ENCODE results near the gene FAM8A1. TPM values are rescaled to one million over a fixed set of nuclear protein-coding genes. Genes with fewer than 3 reads are reported as not detected.

FAM8A1 gene
- total and polyA plus RNA-seq, 2 of the 13 experiments (the other 11 are each of a cell fraction or from before 2014, with no cell fraction given): 30.5 to 34.3 TPM

DNA sequence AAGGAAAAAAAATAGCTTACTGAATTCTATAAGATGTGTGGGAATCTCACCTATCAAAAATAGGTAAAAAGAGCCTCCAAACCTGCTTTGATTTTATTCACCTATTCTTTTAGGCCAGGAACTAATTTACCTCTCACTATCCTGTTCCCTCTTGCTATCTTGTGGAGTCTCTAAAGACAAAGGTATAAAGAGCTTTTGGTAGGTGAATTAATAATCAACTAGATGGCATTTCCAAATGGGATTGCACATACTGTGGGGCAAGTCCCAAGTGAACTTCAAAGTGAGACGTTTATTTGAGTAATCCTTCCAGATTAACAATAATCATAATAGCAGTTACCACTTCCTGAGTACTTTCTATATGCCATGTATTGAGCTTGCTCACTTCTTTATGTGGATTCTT, 2.8 kb downstream of the FAM8A1 start (continued):
- TF ChIP-seq, protein P1, sequence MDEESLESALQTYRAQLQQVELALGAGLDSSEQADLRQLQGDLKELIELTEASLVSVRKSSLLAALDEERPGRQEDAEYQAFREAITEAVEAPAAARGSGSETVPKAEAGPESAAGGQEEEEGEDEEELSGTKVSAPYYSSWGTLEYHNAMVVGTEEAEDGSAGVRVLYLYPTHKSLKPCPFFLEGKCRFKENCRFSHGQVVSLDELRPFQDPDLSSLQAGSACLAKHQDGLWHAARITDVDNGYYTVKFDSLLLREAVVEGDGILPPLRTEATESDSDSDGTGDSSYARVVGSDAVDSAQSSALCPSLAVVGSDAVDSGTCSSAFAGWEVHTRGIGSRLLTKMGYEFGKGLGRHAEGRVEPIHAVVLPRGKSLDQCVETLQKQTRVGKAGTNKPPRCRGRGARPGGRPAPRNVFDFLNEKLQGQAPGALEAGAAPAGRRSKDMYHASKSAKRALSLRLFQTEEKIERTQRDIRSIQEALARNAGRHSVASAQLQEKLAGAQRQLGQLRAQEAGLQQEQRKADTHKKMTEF (CRISPR knock-in tag; IDR thresholded peaks at IDR 0.05): no peak
- TF ChIP-seq KDM4B (CRISPR knock-in tag; IDR thresholded peaks at IDR 0.05): no peak
- TF ChIP-seq FOXA3 (CRISPR knock-in tag; IDR thresholded peaks at IDR 0.05): 0 out of 2 replicates have a peak, but pooled peaks have one; percentile 32
- TF ChIP-seq NFE2 (CRISPR knock-in tag; IDR thresholded peaks at IDR 0.05): no peak
- no peak for TF ChIP-seq RBM22 (optimal IDR thresholded peaks at IDR 0.05; ENCODE audit: low read length)
- TF ChIP-seq SAFB2 (CRISPR knock-in tag; IDR thresholded peaks at IDR 0.05; ENCODE audit: borderline replicate concordance, low read depth): no peak
- no peak for TF ChIP-seq MXI1 (IDR thresholded peaks at IDR 0.05; ENCODE audit: borderline replicate concordance, low read depth, low read length)
- no peak for TF ChIP-seq EED (CRISPR knock-in tag; IDR thresholded peaks at IDR 0.05)
- TF ChIP-seq ZNF441 (CRISPR knock-in tag; IDR thresholded peaks at IDR 0.05; ENCODE audit: borderline replicate concordance): no peak
- TF ChIP-seq FIP1L1 (IDR thresholded peaks at IDR 0.05; ENCODE audit: borderline replicate concordance, insufficient read depth, low read depth, low read length): no peak
- TF ChIP-seq ZNF292 (CRISPR knock-in tag; IDR thresholded peaks at IDR 0.05; ENCODE audit: borderline replicate concordance, low read depth): no peak
- no peak for TF ChIP-seq SRSF1 (optimal IDR thresholded peaks at IDR 0.05; ENCODE audit: low read depth, low read length)
- no peak for TF ChIP-seq ZNF317 (CRISPR knock-in tag; IDR thresholded peaks at IDR 0.05)
- TF ChIP-seq ZNF7 (CRISPR knock-in tag; IDR thresholded peaks at IDR 0.05): no peak
- TF ChIP-seq CREM (IDR thresholded peaks at IDR 0.05): no peak; the same call in 1 of the 2 replicates
- no peak for TF ChIP-seq CREM (CRISPR knock-in tag; IDR thresholded peaks at IDR 0.05)
- TF ChIP-seq, protein P2, sequence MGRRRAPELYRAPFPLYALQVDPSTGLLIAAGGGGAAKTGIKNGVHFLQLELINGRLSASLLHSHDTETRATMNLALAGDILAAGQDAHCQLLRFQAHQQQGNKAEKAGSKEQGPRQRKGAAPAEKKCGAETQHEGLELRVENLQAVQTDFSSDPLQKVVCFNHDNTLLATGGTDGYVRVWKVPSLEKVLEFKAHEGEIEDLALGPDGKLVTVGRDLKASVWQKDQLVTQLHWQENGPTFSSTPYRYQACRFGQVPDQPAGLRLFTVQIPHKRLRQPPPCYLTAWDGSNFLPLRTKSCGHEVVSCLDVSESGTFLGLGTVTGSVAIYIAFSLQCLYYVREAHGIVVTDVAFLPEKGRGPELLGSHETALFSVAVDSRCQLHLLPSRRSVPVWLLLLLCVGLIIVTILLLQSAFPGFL (CRISPR knock-in tag; IDR thresholded peaks at IDR 0.05): no peak
- TF ChIP-seq, protein P3, sequence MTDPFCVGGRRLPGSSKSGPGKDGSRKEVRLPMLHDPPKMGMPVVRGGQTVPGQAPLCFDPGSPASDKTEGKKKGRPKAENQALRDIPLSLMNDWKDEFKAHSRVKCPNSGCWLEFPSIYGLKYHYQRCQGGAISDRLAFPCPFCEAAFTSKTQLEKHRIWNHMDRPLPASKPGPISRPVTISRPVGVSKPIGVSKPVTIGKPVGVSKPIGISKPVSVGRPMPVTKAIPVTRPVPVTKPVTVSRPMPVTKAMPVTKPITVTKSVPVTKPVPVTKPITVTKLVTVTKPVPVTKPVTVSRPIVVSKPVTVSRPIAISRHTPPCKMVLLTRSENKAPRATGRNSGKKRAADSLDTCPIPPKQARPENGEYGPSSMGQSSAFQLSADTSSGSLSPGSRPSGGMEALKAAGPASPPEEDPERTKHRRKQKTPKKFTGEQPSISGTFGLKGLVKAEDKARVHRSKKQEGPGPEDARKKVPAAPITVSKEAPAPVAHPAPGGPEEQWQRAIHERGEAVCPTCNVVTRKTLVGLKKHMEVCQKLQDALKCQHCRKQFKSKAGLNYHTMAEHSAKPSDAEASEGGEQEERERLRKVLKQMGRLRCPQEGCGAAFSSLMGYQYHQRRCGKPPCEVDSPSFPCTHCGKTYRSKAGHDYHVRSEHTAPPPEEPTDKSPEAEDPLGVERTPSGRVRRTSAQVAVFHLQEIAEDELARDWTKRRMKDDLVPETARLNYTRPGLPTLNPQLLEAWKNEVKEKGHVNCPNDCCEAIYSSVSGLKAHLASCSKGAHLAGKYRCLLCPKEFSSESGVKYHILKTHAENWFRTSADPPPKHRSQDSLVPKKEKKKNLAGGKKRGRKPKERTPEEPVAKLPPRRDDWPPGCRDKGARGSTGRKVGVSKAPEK (CRISPR knock-in tag; IDR thresholded peaks at IDR 0.05; ENCODE audit: borderline replicate concordance): no peak
- no peak for TF ChIP-seq ATF7-NPFF (CRISPR knock-in tag; IDR thresholded peaks at IDR 0.05; ENCODE audit: low read depth)
- TF ChIP-seq, protein P4, sequence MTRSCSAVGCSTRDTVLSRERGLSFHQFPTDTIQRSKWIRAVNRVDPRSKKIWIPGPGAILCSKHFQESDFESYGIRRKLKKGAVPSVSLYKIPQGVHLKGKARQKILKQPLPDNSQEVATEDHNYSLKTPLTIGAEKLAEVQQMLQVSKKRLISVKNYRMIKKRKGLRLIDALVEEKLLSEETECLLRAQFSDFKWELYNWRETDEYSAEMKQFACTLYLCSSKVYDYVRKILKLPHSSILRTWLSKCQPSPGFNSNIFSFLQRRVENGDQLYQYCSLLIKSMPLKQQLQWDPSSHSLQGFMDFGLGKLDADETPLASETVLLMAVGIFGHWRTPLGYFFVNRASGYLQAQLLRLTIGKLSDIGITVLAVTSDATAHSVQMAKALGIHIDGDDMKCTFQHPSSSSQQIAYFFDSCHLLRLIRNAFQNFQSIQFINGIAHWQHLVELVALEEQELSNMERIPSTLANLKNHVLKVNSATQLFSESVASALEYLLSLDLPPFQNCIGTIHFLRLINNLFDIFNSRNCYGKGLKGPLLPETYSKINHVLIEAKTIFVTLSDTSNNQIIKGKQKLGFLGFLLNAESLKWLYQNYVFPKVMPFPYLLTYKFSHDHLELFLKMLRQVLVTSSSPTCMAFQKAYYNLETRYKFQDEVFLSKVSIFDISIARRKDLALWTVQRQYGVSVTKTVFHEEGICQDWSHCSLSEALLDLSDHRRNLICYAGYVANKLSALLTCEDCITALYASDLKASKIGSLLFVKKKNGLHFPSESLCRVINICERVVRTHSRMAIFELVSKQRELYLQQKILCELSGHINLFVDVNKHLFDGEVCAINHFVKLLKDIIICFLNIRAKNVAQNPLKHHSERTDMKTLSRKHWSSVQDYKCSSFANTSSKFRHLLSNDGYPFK (CRISPR knock-in tag; IDR thresholded peaks at IDR 0.05; ENCODE audit: borderline replicate concordance): no peak
- TF ChIP-seq, protein P5, sequence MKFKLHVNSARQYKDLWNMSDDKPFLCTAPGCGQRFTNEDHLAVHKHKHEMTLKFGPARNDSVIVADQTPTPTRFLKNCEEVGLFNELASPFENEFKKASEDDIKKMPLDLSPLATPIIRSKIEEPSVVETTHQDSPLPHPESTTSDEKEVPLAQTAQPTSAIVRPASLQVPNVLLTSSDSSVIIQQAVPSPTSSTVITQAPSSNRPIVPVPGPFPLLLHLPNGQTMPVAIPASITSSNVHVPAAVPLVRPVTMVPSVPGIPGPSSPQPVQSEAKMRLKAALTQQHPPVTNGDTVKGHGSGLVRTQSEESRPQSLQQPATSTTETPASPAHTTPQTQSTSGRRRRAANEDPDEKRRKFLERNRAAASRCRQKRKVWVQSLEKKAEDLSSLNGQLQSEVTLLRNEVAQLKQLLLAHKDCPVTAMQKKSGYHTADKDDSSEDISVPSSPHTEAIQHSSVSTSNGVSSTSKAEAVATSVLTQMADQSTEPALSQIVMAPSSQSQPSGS (CRISPR knock-in tag; IDR thresholded peaks at IDR 0.05): no peak
- no peak for TF ChIP-seq ZNF550 (CRISPR knock-in tag; IDR thresholded peaks at IDR 0.05; ENCODE audit: borderline replicate concordance)
